PFSK-1 (cell line): Measurements from ENCODE around the gene OSBPL2.

Source experiments
- FOXP2 ChIP-seq: optimal IDR thresholded peaks from 2 replicates; pipeline ENCODE3; 2011; ENCODE audit warnings: borderline replicate concordance, control low read depth, inconsistent platforms; ENCODE audit not compliant: insufficient read depth; ENCODE audit errors: extremely low read length, extremely low read depth
- POLR2AphosphoS5 ChIP-seq: IDR thresholded peaks from 2 replicates; pipeline ENCODE4 v1.6.1; 2012; ENCODE audit warnings: low read depth, mild to moderate bottlenecking, control low read depth, low read length, moderate library complexity
- REST ChIP-seq, 2 experiments: IDR thresholded peaks; 2 replicates each; pipeline versions ENCODE4 v1.6.1 to v1.8.0; 2011 to 2012; ENCODE audit warnings: low read depth in 2 of 2, low read length in 2 of 2, control low read depth in 1 of 2, inconsistent platforms in 1 of 2, mild to moderate bottlenecking in 1 of 2, moderate library complexity in 1 of 2; ENCODE audit not compliant: insufficient read depth in 1 of 2
- SIN3A ChIP-seq: IDR thresholded peaks from 2 replicates; pipeline ENCODE4 v1.6.1; 2012; ENCODE audit warnings: mild to moderate bottlenecking, low read length, moderate library complexity, borderline replicate concordance; ENCODE audit not compliant: insufficient read depth
- TAF1 ChIP-seq: IDR thresholded peaks from 2 replicates; pipeline ENCODE4 v1.6.1; 2012; ENCODE audit warnings: low read length, control low read depth, borderline replicate concordance; ENCODE audit not compliant: insufficient read depth

Gene OSBPL2

GRCh38 chr20:62227977-62228958 lies 10.1 kb upstream of the OSBPL2 start:
- TF ChIP-seq TAF1 (no peak), REST (IDR thresholded peaks at IDR 0.05; ENCODE audit: insufficient read depth in 1 of 2, low read depth in 2 of 2, low read length in 2 of 2) (no peak), POLR2AphosphoS5 (no peak), SIN3A (no peak), FOXP2 (no peak)

GRCh38 chr20:62228982-62229545 lies 9.3 kb upstream of the OSBPL2 start:
- TF ChIP-seq FOXP2 (no peak), SIN3A (no peak), REST (IDR thresholded peaks at IDR 0.05; ENCODE audit: insufficient read depth in 1 of 2, low read depth in 2 of 2, low read length in 2 of 2) (no peak)

- TF ChIP-seq FOXP2 (no peak), SIN3A (no peak), POLR2AphosphoS5 (no peak), REST (IDR thresholded peaks at IDR 0.05; ENCODE audit: insufficient read depth in 1 of 2, low read depth in 2 of 2, low read length in 2 of 2) (no peak)
Measured at GRCh38 chr20:62229667-62230066, 8.7 kb upstream of the OSBPL2 start.

GRCh38 chr20:62230276-62230675 lies 8.0 kb upstream of the OSBPL2 start:
- no peak for TF ChIP-seq POLR2AphosphoS5
- no peak for TF ChIP-seq SIN3A
- TF ChIP-seq REST (IDR thresholded peaks at IDR 0.05; ENCODE audit: insufficient read depth in 1 of 2, low read depth in 2 of 2, low read length in 2 of 2) = no peak
- TF ChIP-seq TAF1 = no peak
- TF ChIP-seq FOXP2 = no peak
